A673 (cell line): ENCODE measurements around the gene DMGDH.

Experiments used
- EZH2 ChIP-seq: fragments of 200-600 bp; sonication (generic); IDR thresholded peaks from 2 replicates; pipeline ENCODE4 v1.6.1; 2017; ENCODE audit warnings: borderline replicate concordance, low read depth, mild to moderate bottlenecking, mixed read lengths, antibody characterized with exemption, low read length; ENCODE audit not compliant: poor library complexity, severe bottlenecking
- TF ChIP-seq, protein P1 (sequence below): fragments of 300-800, 200-600 bp; sonication (generic); conservative IDR thresholded peaks from 2 replicates; pipeline ENCODE4 v1.5.1; 2017; ENCODE audit warnings: low read depth, mild to moderate bottlenecking, antibody characterized with exemption, low read length, moderate library complexity, mixed read lengths

GRCh38 chr5:79047199-79047598, 22.3 kb downstream of the DMGDH start:
- TF ChIP-seq, protein P1, sequence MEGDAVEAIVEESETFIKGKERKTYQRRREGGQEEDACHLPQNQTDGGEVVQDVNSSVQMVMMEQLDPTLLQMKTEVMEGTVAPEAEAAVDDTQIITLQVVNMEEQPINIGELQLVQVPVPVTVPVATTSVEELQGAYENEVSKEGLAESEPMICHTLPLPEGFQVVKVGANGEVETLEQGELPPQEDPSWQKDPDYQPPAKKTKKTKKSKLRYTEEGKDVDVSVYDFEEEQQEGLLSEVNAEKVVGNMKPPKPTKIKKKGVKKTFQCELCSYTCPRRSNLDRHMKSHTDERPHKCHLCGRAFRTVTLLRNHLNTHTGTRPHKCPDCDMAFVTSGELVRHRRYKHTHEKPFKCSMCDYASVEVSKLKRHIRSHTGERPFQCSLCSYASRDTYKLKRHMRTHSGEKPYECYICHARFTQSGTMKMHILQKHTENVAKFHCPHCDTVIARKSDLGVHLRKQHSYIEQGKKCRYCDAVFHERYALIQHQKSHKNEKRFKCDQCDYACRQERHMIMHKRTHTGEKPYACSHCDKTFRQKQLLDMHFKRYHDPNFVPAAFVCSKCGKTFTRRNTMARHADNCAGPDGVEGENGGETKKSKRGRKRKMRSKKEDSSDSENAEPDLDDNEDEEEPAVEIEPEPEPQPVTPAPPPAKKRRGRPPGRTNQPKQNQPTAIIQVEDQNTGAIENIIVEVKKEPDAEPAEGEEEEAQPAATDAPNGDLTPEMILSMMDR, result no peak
- TF ChIP-seq EZH2, result no peak
